Measurements from ENCODE around the gene FNDC11.

- no peak for TF ChIP-seq CTCF (IDR thresholded peaks at IDR 0.05)
- no peak for TF ChIP-seq SMC3 (IDR thresholded peaks at IDR 0.05)
- no peak for TF ChIP-seq ELK1 (IDR thresholded peaks at IDR 0.05; ENCODE audit: low read depth, low read length)
- TF ChIP-seq RCOR1 (IDR thresholded peaks at IDR 0.05; ENCODE audit: low read depth, low read length), result no peak
Measured at GRCh38 chr20:63551068-63551467, 2.9 kb upstream of the FNDC11 start.
